Measurements from ENCODE around the gene ARHGEF18.

ARHGEF18 gene

GRCh38 chr19:7395360-7396066 lies 46.8 kb downstream of the ARHGEF18 start:
- H3K27ac ChIP-seq (ENCODE audit: low read depth, low read length): no peak overlapping the region
- H3F3A ChIP-seq (ENCODE audit: control insufficient read depth, insufficient read depth): peaks cover 25% of the 10 kb centered on the region
- peak overlapping the region; percentile 64 for H3K4me2 ChIP-seq (ENCODE audit: low read length)
- peaks cover 34% of the 10 kb centered on the region for H3K4me1 ChIP-seq (ENCODE audit: control insufficient read depth, low read length)
- no peaks in the 10 kb centered on the region for H3K9me2 ChIP-seq (replicated peaks; ENCODE audit: control insufficient read depth, low read length)
- no peaks in the 10 kb centered on the region for H3K9me3 ChIP-seq (ENCODE audit: control insufficient read depth, insufficient read depth, low read length)
- TF ChIP-seq CTCF (IDR thresholded peaks at IDR 0.05; ENCODE audit: low read depth, low read length, poor library complexity, severe bottlenecking): no peak
- no peak for TF ChIP-seq EZH2phosphoT487 (IDR thresholded peaks at IDR 0.05; ENCODE audit: borderline replicate concordance, low read length)
- H4K20me1 ChIP-seq (ENCODE audit: control insufficient read depth, insufficient read depth, low read depth, low read length): peaks cover 23% of the 10 kb centered on the region
- no peaks in the 10 kb centered on the region for H3K27me3 ChIP-seq (ENCODE audit: control insufficient read depth, low read length)
- H3K4me3 ChIP-seq (ENCODE audit: low read length): peak overlapping the region; percentile 83
- H3K36me3 ChIP-seq (ENCODE audit: control insufficient read depth, low read length): peaks cover 60% of the 10 kb centered on the region
- peaks cover 63% of the 10 kb centered on the region for H3K79me2 ChIP-seq (ENCODE audit: control insufficient read depth, low read length)

- TF ChIP-seq CTCF (IDR thresholded peaks at IDR 0.05; ENCODE audit: low read depth, low read length, poor library complexity, severe bottlenecking) (no peak), EZH2phosphoT487 (IDR thresholded peaks at IDR 0.05; ENCODE audit: borderline replicate concordance, low read length) (no peak)
- H3K9me3 ChIP-seq (ENCODE audit: control insufficient read depth, insufficient read depth, low read length): no peaks in the 10 kb centered on the region
- no peaks in the 10 kb centered on the region for H3K9me2 ChIP-seq (replicated peaks; ENCODE audit: control insufficient read depth, low read length)
- no peaks in the 10 kb centered on the region for H3K27me3 ChIP-seq (ENCODE audit: control insufficient read depth, low read length)
- H3K36me3 ChIP-seq (ENCODE audit: control insufficient read depth, low read length): peaks cover 71% of the 10 kb centered on the region
- peaks cover 85% of the 10 kb centered on the region for H3K79me2 ChIP-seq (ENCODE audit: control insufficient read depth, low read length)
- H3K4me1 ChIP-seq (ENCODE audit: control insufficient read depth, low read length): peaks cover 34% of the 10 kb centered on the region
- H3K4me2 ChIP-seq (ENCODE audit: low read length): no peak overlapping the region
- no peak overlapping the region for H3K27ac ChIP-seq (ENCODE audit: low read depth, low read length)
- peaks cover 20% of the 10 kb centered on the region for H3F3A ChIP-seq (ENCODE audit: control insufficient read depth, insufficient read depth)
- peaks cover 29% of the 10 kb centered on the region for H4K20me1 ChIP-seq (ENCODE audit: control insufficient read depth, insufficient read depth, low read depth, low read length)
- no peak overlapping the region for H3K4me3 ChIP-seq (ENCODE audit: low read length)
Observed at GRCh38 chr19:7397687-7398086, 49.0 kb downstream of the ARHGEF18 start.
